CD4-positive, alpha-beta T cell (primary cell): Measurements from ENCODE around the gene MBD3L2B. TPM values are rescaled to one million over a fixed set of nuclear protein-coding genes. Genes with fewer than 3 reads are reported as not detected.
A peak's percentile ranks its signal among the peaks of the same experiment; 100 is the strongest.

Experiments
- ATAC-seq: fragments of 200-7000 bp; cut with Tn5 transposase; one replicate; pipeline ENCODE4 v1.10.0; 2022; ENCODE audit warnings: mild to moderate bottlenecking; ENCODE audit not compliant: poor library complexity
- CTCF ChIA-PET: fragments of 350-600 bp; sonication (Branson Sonifier 250); formaldehyde crosslinking; loops from one replicate; lab custom pipeline; 2021; ENCODE audit warnings: antibody characterized with exemption, inconsistent platforms; lab: Charles Lee
- POLR2A ChIA-PET: fragments of 350-600 bp; sonication (Branson Sonifier 250); formaldehyde crosslinking; loops from one replicate; lab custom pipeline; 2021; ENCODE audit warnings: antibody characterized with exemption, inconsistent platforms; lab: Charles Lee
- DNase-seq, 14 experiments: peaks; one replicate each; pipeline ENCODE4 v3.0.0-alpha.2; 2013 to 2020; ENCODE audit warnings: mixed read lengths in 2 of 14
- H3K27ac ChIP-seq, 2 donors: one replicate each; pipeline versions ENCODE4 v1.5.1 to v1.7.0; 2013; ENCODE audit warnings: low read length in 2 of 2, low read depth in 1 of 2, mild to moderate bottlenecking in 1 of 2
- H3K27me3 ChIP-seq, 2 experiments: 1 replicate in 1 of 2; 2 replicates in 1 of 2; pipeline versions ENCODE4 v1.6.1 to v1.7.0; 2013; ENCODE audit warnings: low read length in 2 of 2, control low read depth in 1 of 2, mild to moderate bottlenecking in 1 of 2, moderate library complexity in 1 of 2; ENCODE audit not compliant: insufficient read depth in 2 of 2, control insufficient read depth in 1 of 2
- H3K36me3 ChIP-seq: one replicate; pipeline ENCODE4 v1.6.1; 2013; ENCODE audit warnings: low read length, control low read depth; ENCODE audit not compliant: insufficient read depth
- H3K4me1 ChIP-seq: one replicate; pipeline ENCODE4 v1.6.1; 2013; ENCODE audit warnings: low read length, control low read depth; ENCODE audit not compliant: insufficient read depth
- H3K4me3 ChIP-seq: one replicate; pipeline ENCODE4 v1.5.1; 2013; ENCODE audit warnings: mild to moderate bottlenecking, low read length, moderate library complexity
- H3K9me3 ChIP-seq, 2 experiments: 1 replicate in 1 of 2; 2 replicates in 1 of 2; pipeline versions ENCODE4 v1.6.1 to v1.7.0; 2013; ENCODE audit warnings: low read length in 2 of 2, mild to moderate bottlenecking in 2 of 2, control low read depth in 1 of 2, moderate library complexity in 1 of 2; ENCODE audit not compliant: control insufficient read depth in 1 of 2, insufficient read depth in 1 of 2
- H3K27ac Mint-ChIP-seq: one replicate; pipeline ENCODE4 v1.8.0; 2020; ENCODE audit warnings: mixed read lengths
- H3K27me3 Mint-ChIP-seq: one replicate; pipeline ENCODE4 v1.8.0; 2021; ENCODE audit warnings: mixed read lengths
- H3K36me3 Mint-ChIP-seq: one replicate; pipeline ENCODE4 v1.8.0; 2021; ENCODE audit warnings: low read depth, mixed read lengths
- H3K4me1 Mint-ChIP-seq: one replicate; pipeline ENCODE4 v1.8.0; 2021; ENCODE audit warnings: low read depth, mixed read lengths
- H3K4me3 Mint-ChIP-seq: one replicate; pipeline ENCODE4 v1.8.0; 2020; ENCODE audit warnings: mild to moderate bottlenecking, mixed read lengths
- H3K9me3 Mint-ChIP-seq: one replicate; pipeline ENCODE4 v1.8.0; 2020; ENCODE audit warnings: mixed read lengths
- CTCF ChIP-seq: fragments of 200-600 bp; IDR thresholded peaks from one replicate; pipeline ENCODE4 v1.8.0; 2022; ENCODE audit warnings: antibody characterized with exemption, mild to moderate bottlenecking
- intact Hi-C, 2 experiments: fragments of 100-400 bp; cut with DNase I in 1 of 2; cut with micrococcal nuclease in 1 of 2; formaldehyde crosslinking; loops; one replicate each; pipeline versions ENCODE4 v1.15.1 to v1.9.0; 2023 to 2025; cut with DNase I, micrococcal nuclease
- total RNA-seq, 174 experiments: library from RNA in 2 of 174; stranded (reverse) in 2 of 174; gene quantifications; one replicate each; pipeline ENCODE4 v1.2.3 and lab custom pipeline; 2021 to 2026

MBD3L2B gene
- total RNA-seq, 2 experiments from 2014 or later, result not detected

- Mint-ChIP-seq H3K4me3 (no peak overlapping the region), H3K36me3 (peaks cover 39% of the 10 kb centered on the region), H3K9me3 (no peaks in the 10 kb centered on the region), H3K27me3 (no peaks in the 10 kb centered on the region), H3K27ac (no peak overlapping the region), H3K4me1 (no peaks in the 10 kb centered on the region)
- no peaks in the 10 kb centered on the region for H3K9me3 ChIP-seq
- intact Hi-C loops, result no loop called here
- no peak overlapping the region for H3K4me3 ChIP-seq
- peaks cover 11% of the 10 kb centered on the region for H3K36me3 ChIP-seq
- H3K4me1 ChIP-seq, result no peaks in the 10 kb centered on the region
- DNase-seq (no peak), ATAC-seq (no peak)
- H3K27me3 ChIP-seq, result no peaks in the 10 kb centered on the region
- H3K27ac ChIP-seq, result no peak overlapping the region
- ChIA-PET CTCF (no interaction called here), POLR2A (no interaction called here)
- TF ChIP-seq CTCF, result no peak
These were observed 49.9 kb downstream of the MBD3L2B start for GRCh38 chr19:6971366-6971765.

DNA sequence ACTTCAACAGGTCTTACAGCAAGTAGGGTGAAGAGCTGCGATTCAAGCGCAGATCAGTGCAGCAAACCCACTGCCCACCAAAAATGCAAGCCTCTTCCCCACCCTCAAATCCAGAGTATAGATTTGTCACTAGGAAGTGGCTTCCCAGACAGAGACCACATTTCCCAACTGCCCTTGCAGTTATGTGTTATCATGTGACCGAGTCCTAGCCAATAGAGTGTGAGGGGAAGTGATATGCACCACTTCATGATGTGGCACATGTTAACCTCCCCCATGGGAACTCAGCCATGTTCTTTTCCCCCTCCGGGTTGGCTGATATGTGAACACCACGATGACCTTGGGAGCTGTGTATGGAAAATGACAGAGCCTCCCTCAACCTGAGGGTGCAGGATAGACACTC, 50.8 kb downstream of the MBD3L2B start:
- Mint-ChIP-seq H3K4me1 (no peaks in the 10 kb centered on the region), H3K27ac (no peak overlapping the region), H3K36me3 (peaks cover 39% of the 10 kb centered on the region), H3K9me3 (no peaks in the 10 kb centered on the region), H3K4me3 (no peak overlapping the region), H3K27me3 (no peaks in the 10 kb centered on the region)
- ChIA-PET POLR2A (no interaction called here), CTCF (no interaction called here)
- H3K4me1 ChIP-seq, result no peaks in the 10 kb centered on the region
- peak in 3 of 14 experiments; percentile 26 to 43 (median 32) for DNase-seq
- no peaks in the 10 kb centered on the region for H3K9me3 ChIP-seq
- no peak for TF ChIP-seq CTCF
- no peak overlapping the region for H3K27ac ChIP-seq
- no peak for ATAC-seq
- intact Hi-C loops, result no loop called here
- H3K4me3 ChIP-seq, result no peak overlapping the region
- H3K27me3 ChIP-seq, result no peaks in the 10 kb centered on the region
- H3K36me3 ChIP-seq, result peaks cover 11% of the 10 kb centered on the region

- H3K9me3 ChIP-seq, result no peaks in the 10 kb centered on the region
- no peaks in the 10 kb centered on the region for H3K9me3 Mint-ChIP-seq
- no peak overlapping the region for H3K27ac Mint-ChIP-seq
- peaks cover 11% of the 10 kb centered on the region for H3K36me3 ChIP-seq
- H3K27me3 Mint-ChIP-seq, result no peaks in the 10 kb centered on the region
- no peak overlapping the region for H3K4me3 Mint-ChIP-seq
- DNase-seq (peak in 1 of 14 experiments; percentile 10), ATAC-seq (no peak)
- no peak for TF ChIP-seq CTCF
- H3K4me1 Mint-ChIP-seq, result no peaks in the 10 kb centered on the region
- CTCF ChIA-PET, result no interaction called here
- H3K4me1 ChIP-seq, result no peaks in the 10 kb centered on the region
- H3K4me3 ChIP-seq, result no peak overlapping the region
- no peak overlapping the region for H3K27ac ChIP-seq
- POLR2A ChIA-PET, result interaction anchor here (0.9 kb wide), 1 partner anchor 79 kb away, joined by 3 read pairs; no protein-coding TSS in a partner anchor
- H3K36me3 Mint-ChIP-seq, result peaks cover 38% of the 10 kb centered on the region
- H3K27me3 ChIP-seq, result no peaks in the 10 kb centered on the region
- intact Hi-C loops, result no loop called here
These were observed 51.2 kb downstream of the MBD3L2B start for GRCh38 chr19:6970021-6970420.
